ENCODE results near the gene STARD5.

Gene STARD5

DNA sequence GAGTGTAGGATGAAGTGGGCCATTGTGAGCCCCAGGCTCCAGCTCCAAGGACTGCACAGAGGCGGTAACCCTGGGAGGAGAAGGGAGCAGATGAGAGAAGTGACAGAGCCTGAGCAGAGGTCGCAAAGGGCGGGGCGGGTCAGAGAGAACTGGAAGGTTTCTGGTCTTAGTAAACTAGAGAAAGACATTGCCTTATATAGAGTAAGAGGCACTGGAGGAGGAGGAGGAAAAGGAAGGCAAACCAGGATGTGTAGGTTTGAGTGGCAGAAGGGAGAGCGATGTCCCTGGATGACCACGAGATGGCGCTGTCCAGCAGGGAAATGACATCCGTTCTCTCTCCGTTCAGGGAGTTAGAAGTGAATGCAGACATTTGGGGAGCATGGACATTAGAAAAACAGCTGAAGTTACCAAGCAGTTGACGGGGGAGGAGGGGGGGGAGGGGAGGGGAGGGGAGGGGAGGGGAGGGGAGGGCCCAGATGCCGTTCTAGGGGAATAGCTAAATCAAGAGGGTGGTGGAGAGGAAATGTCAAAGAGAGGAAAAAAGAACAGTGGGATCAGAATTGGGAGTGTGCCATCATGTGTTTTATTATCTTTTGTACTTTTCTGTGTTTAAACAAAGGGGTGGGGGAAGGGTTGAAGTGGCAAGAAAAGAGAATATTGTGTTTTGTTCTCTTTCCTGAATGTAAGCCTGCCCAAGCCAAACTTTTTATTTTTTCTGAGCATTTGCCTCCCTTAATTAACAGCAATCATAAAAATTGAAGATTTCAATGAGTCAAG is 48.8 kb downstream of the STARD5 start:
- Histone ChIP-seq H3K4me1 (no peaks in the 10 kb centered on the region), H3K27ac (no peak overlapping the region)
- TF ChIP-seq CTCF (IDR thresholded peaks at IDR 0.05): peak; percentile 53

DNA sequence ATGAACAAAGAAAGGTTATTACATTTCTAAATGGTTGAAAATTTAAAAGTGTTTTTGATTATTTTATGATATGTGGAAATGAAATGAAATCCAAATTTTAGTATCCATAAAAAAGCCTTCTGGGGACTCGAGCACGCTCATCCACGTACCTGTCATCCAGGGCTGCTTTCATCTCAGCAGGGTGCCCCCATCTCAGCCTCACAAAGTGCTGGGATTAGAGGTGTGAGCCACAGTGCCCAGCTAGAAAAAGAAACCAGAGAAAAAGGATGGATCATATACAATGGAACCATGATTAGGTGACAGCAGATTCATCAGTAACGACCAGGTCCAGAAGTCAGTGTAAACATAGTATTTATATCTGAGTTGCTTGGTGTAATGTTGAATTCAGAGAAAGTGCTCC is 49.7 kb downstream of the STARD5 start:
- H3K27ac ChIP-seq: no peak overlapping the region

More for the DNA sequence above, 48.8 kb downstream of the STARD5 start:
- Histone ChIP-seq H3K9me3 (ENCODE audit: control insufficient read depth, low read length) (no peaks in the 10 kb centered on the region), H3K27me3 (ENCODE audit: control insufficient read depth, insufficient read depth, low read length) (no peaks in the 10 kb centered on the region), H3K9ac (no peak overlapping the region), H3K36me3 (ENCODE audit: control insufficient read depth, insufficient read depth, low read length) (no peaks in the 10 kb centered on the region), H3K79me2 (no peaks in the 10 kb centered on the region), H3K4me2 (ENCODE audit: low read length) (no peak overlapping the region), H2AFZ (no peak overlapping the region), H3K4me3 (ENCODE audit: low read depth, low read length) (no peak overlapping the region)

DNA sequence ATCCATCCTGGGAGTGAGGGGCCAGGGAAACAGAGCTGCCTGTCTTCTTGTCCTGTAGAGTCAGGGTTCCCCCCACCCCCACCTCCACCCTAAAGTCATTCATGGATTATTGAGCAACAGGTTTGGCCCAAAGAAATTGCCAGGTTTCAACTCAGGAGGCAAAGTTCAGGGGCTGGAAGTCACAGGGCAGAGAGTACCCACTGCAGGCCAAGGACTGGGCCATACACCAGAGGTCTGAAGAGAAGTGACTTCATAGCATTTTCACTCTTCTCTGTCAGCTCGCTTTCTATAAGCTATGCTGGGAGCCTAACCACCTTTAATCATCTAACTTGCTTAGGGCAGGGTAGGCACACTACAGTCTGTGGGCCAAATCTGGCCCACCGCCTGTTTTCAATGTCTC is 50.1 kb downstream of the STARD5 start:
- TF ChIP-seq CTCF (IDR thresholded peaks at IDR 0.05): no peak
- H3K36me3 ChIP-seq (ENCODE audit: control insufficient read depth, insufficient read depth, low read length): no peaks in the 10 kb centered on the region
- H3K9me3 ChIP-seq (ENCODE audit: control insufficient read depth, low read length): no peaks in the 10 kb centered on the region
- no peaks in the 10 kb centered on the region for H3K4me1 ChIP-seq
- no peaks in the 10 kb centered on the region for H3K27me3 ChIP-seq (ENCODE audit: control insufficient read depth, insufficient read depth, low read length)
- no peaks in the 10 kb centered on the region for H3K79me2 ChIP-seq
- H3K4me3 ChIP-seq (ENCODE audit: low read depth, low read length): no peak overlapping the region
- no peak overlapping the region for H3K4me2 ChIP-seq (ENCODE audit: low read length)
- no peak overlapping the region for H2AFZ ChIP-seq
- no peak overlapping the region for H3K9ac ChIP-seq
- H3K27ac ChIP-seq: no peak overlapping the region

More for the DNA sequence above, 49.7 kb downstream of the STARD5 start:
- no peaks in the 10 kb centered on the region for H3K4me1 ChIP-seq
- no peak for TF ChIP-seq CTCF (IDR thresholded peaks at IDR 0.05)
- H2AFZ ChIP-seq: no peak overlapping the region
- H3K9ac ChIP-seq: no peak overlapping the region
- no peak overlapping the region for H3K4me3 ChIP-seq (ENCODE audit: low read depth, low read length)
- no peak overlapping the region for H3K4me2 ChIP-seq (ENCODE audit: low read length)
- no peaks in the 10 kb centered on the region for H3K36me3 ChIP-seq (ENCODE audit: control insufficient read depth, insufficient read depth, low read length)
- H3K27me3 ChIP-seq (ENCODE audit: control insufficient read depth, insufficient read depth, low read length): no peaks in the 10 kb centered on the region
- no peaks in the 10 kb centered on the region for H3K79me2 ChIP-seq
- H3K9me3 ChIP-seq (ENCODE audit: control insufficient read depth, low read length): no peaks in the 10 kb centered on the region

GRCh38 chr15:81273200-81273599 is 50.7 kb downstream of the STARD5 start:
- Histone ChIP-seq H3K27ac (no peak overlapping the region), H3K79me2 (no peaks in the 10 kb centered on the region), H3K4me2 (ENCODE audit: low read length) (no peak overlapping the region), H3K9me3 (ENCODE audit: control insufficient read depth, low read length) (no peaks in the 10 kb centered on the region), H3K27me3 (ENCODE audit: control insufficient read depth, insufficient read depth, low read length) (no peaks in the 10 kb centered on the region), H3K4me3 (ENCODE audit: low read depth, low read length) (no peak overlapping the region), H3K4me1 (no peaks in the 10 kb centered on the region), H3K36me3 (ENCODE audit: control insufficient read depth, insufficient read depth, low read length) (no peaks in the 10 kb centered on the region), H2AFZ (no peak overlapping the region), H3K9ac (no peak overlapping the region)
- TF ChIP-seq CTCF (IDR thresholded peaks at IDR 0.05): no peak
